ENCODE data around the gene MAPT. TPM values are rescaled to one million over a fixed set of nuclear protein-coding genes. Genes with fewer than 3 reads are reported as not detected.
"Not testable (repeated sequence)": the region's sequence is repeated elsewhere in the genome, so short reads cannot be mapped to it uniquely, and the experiment has no call there.

Gene MAPT
- total RNA-seq, 1 donor from 2014 or later = 2.4 TPM

DNA sequence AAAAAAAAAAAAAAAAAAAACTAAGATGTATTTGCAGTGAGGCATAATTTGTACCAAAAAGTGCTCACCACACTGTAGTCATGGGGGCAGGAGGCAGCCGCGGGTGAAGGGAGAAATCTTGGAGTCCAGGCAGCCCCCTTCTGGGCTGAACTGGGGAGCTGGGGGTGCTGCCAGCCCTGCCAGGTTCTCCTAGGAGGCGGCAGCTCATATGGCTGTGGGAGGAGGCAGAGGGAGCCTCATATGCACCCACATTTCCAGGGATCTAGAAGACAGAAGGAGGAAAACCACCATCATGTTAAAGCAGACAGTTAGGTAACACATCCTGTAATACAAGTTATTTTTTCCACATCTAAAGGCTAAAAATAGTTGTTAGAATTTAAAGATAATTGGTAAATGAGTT is 16.3 kb downstream of the MAPT start:
- H3K4me3 ChIP-seq = no peak overlapping the region
- H3K27ac ChIP-seq = no peak overlapping the region
- H3K36me3 Mint-ChIP-seq = peaks cover 3% of the 10 kb centered on the region
- no peak overlapping the region for H3K27ac Mint-ChIP-seq
- peaks cover 9% of the 10 kb centered on the region for H3K9me3 Mint-ChIP-seq
- DNase-seq (ENCODE audit: low spot score) = no peak
- no peak overlapping the region for H3K4me3 Mint-ChIP-seq
- H3K9ac ChIP-seq = no peak overlapping the region
- no peaks in the 10 kb centered on the region for H3K36me3 ChIP-seq
- no peak overlapping the region for H3K4me2 ChIP-seq
- no peaks in the 10 kb centered on the region for H3K9me3 ChIP-seq (ENCODE audit: low read depth)
- H4K20me1 ChIP-seq (ENCODE audit: low read depth) = peaks cover 11% of the 10 kb centered on the region
- H3F3A ChIP-seq (ENCODE audit: low read depth) = peaks cover under 1% of the 10 kb centered on the region
- peaks cover 23% of the 10 kb centered on the region for H3K27me3 ChIP-seq
- H3K4me1 Mint-ChIP-seq = peaks cover 28% of the 10 kb centered on the region
- TF ChIP-seq, protein P1, sequence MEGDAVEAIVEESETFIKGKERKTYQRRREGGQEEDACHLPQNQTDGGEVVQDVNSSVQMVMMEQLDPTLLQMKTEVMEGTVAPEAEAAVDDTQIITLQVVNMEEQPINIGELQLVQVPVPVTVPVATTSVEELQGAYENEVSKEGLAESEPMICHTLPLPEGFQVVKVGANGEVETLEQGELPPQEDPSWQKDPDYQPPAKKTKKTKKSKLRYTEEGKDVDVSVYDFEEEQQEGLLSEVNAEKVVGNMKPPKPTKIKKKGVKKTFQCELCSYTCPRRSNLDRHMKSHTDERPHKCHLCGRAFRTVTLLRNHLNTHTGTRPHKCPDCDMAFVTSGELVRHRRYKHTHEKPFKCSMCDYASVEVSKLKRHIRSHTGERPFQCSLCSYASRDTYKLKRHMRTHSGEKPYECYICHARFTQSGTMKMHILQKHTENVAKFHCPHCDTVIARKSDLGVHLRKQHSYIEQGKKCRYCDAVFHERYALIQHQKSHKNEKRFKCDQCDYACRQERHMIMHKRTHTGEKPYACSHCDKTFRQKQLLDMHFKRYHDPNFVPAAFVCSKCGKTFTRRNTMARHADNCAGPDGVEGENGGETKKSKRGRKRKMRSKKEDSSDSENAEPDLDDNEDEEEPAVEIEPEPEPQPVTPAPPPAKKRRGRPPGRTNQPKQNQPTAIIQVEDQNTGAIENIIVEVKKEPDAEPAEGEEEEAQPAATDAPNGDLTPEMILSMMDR (IDR thresholded peaks at IDR 0.05) = no peak
- TF ChIP-seq EZH2phosphoT487 (IDR thresholded peaks at IDR 0.05) (no peak), EZH2 (IDR thresholded peaks at IDR 0.05) (no peak)
- peaks cover 11% of the 10 kb centered on the region for H3K4me1 ChIP-seq
- H2AFZ ChIP-seq (replicated peaks) = no peak overlapping the region
- peaks cover 5% of the 10 kb centered on the region for H3K27me3 Mint-ChIP-seq (ENCODE audit: insufficient read depth, low read depth)
- no peaks in the 10 kb centered on the region for H3K79me2 ChIP-seq (ENCODE audit: low read depth)

- H3K36me3 Mint-ChIP-seq = peaks cover 3% of the 10 kb centered on the region
- H3K27me3 ChIP-seq = peaks cover 7% of the 10 kb centered on the region
- H3K27me3 Mint-ChIP-seq (ENCODE audit: insufficient read depth, low read depth) = peaks cover 3% of the 10 kb centered on the region
- no peak overlapping the region for H3K4me3 ChIP-seq
- no peaks in the 10 kb centered on the region for H3K9me3 ChIP-seq (ENCODE audit: low read depth)
- no peaks in the 10 kb centered on the region for H3K36me3 ChIP-seq
- peaks cover 9% of the 10 kb centered on the region for H3K9me3 Mint-ChIP-seq
- TF ChIP-seq EZH2 (IDR thresholded peaks at IDR 0.05) (no peak), EZH2phosphoT487 (IDR thresholded peaks at IDR 0.05) (no peak)
- TF ChIP-seq, protein P1 (IDR thresholded peaks at IDR 0.05) = no peak
- no peak overlapping the region for H3K27ac Mint-ChIP-seq
- DNase-seq (ENCODE audit: low spot score) = no peak
- H3K4me2 ChIP-seq = no peak overlapping the region
- H3F3A ChIP-seq (ENCODE audit: low read depth) = no peaks in the 10 kb centered on the region
- H3K79me2 ChIP-seq (ENCODE audit: low read depth) = no peaks in the 10 kb centered on the region
- H2AFZ ChIP-seq (replicated peaks) = no peak overlapping the region
- peaks cover 6% of the 10 kb centered on the region for H4K20me1 ChIP-seq (ENCODE audit: low read depth)
- peaks cover 11% of the 10 kb centered on the region for H3K4me1 ChIP-seq
- no peak overlapping the region for H3K27ac ChIP-seq
- H3K9ac ChIP-seq = no peak overlapping the region
- H3K4me3 Mint-ChIP-seq = no peak overlapping the region
- H3K4me1 Mint-ChIP-seq = peaks cover 21% of the 10 kb centered on the region
Observed at GRCh38 chr17:45912319-45912718, 18.0 kb downstream of the MAPT start.

DNA sequence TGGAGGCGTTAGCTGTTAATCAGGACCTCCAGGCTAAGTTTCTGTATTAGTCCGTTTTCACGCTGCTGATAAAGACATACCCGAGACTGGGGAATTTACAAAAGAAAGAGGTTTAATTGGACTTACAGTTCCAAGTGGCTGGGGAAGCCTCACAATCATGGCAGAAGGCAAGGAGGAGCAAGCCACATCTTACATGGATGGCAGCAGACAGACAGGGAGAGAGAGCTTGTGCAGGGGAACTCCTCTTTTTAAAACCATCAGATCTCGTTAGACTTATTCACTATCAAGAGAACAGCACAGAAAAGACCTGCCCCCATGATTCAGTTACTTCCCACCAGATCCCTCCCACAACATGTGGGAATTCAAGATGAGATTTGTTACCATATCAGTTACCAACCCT is 18.7 kb downstream of the MAPT start:
- H3K4me1 ChIP-seq; H3K36me3 Mint-ChIP-seq; H2AFZ ChIP-seq (replicated peaks); H3K4me3 Mint-ChIP-seq; H3K4me2 ChIP-seq; H3K27me3 ChIP-seq; H3K9me3 Mint-ChIP-seq; H3K9ac ChIP-seq; H3K36me3 ChIP-seq; H3K27ac Mint-ChIP-seq; H3F3A ChIP-seq (ENCODE audit: low read depth); H3K27me3 Mint-ChIP-seq (ENCODE audit: insufficient read depth, low read depth); H3K4me3 ChIP-seq; H3K79me2 ChIP-seq (ENCODE audit: low read depth); H3K27ac ChIP-seq; H3K9me3 ChIP-seq (ENCODE audit: low read depth); DNase-seq (ENCODE audit: low spot score); H4K20me1 ChIP-seq (ENCODE audit: low read depth): not testable (repeated sequence)
- H3K4me1 Mint-ChIP-seq = peaks cover 15% of the 10 kb centered on the region

DNA sequence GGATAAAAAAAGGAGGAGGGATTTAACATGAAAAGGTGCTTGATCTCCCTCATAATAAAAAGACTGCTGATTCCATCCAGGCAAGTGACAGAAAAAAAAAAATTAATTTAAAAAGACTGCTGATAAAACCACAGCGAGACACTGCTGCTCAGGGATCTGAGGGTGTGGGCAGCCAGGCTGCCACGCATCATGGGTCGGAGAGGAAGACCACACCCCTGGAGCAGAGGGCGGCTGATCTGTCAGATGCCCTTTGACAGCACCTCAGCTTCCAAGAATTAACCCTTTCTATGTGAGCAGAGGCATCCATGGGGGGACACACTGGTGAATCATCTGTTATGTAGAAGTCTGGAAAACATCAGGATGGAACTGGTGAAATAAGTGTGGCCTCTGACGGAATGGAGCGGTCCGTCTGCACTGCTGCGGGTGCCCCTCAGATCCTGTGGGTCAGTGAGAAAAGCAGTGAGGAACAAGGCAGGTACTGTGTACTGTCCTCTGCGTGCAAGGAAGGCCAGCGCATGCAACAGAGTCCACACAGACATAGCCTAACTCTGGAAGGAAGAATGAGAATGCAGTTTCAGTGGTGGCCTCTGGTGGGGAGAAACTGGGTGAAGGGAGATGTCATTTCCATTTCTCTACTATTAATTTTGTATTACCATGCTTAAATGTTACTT is 19.8 kb downstream of the MAPT start:
- peaks cover 3% of the 10 kb centered on the region for H3K36me3 Mint-ChIP-seq
- H3K9me3 Mint-ChIP-seq = peaks cover 9% of the 10 kb centered on the region
- Histone ChIP-seq H3K4me1 (no peaks in the 10 kb centered on the region), H3K4me3 (no peak overlapping the region), H4K20me1 (ENCODE audit: low read depth) (no peaks in the 10 kb centered on the region), H3F3A (ENCODE audit: low read depth) (no peaks in the 10 kb centered on the region), H3K79me2 (ENCODE audit: low read depth) (no peaks in the 10 kb centered on the region), H3K36me3 (no peaks in the 10 kb centered on the region), H3K9me3 (ENCODE audit: low read depth) (no peaks in the 10 kb centered on the region), H3K27me3 (no peaks in the 10 kb centered on the region), H3K9ac (no peak overlapping the region), H3K4me2 (no peak overlapping the region), H3K27ac (no peak overlapping the region), H2AFZ (replicated peaks) (no peak overlapping the region)
- H3K4me1 Mint-ChIP-seq = peaks cover 7% of the 10 kb centered on the region
- no peak for TF ChIP-seq EZH2phosphoT487 (IDR thresholded peaks at IDR 0.05)
- no peak for TF ChIP-seq EZH2 (IDR thresholded peaks at IDR 0.05)
- TF ChIP-seq, protein P1 (IDR thresholded peaks at IDR 0.05) = no peak
- peak overlapping the region; percentile 59 for H3K4me3 Mint-ChIP-seq
- peaks cover 6% of the 10 kb centered on the region for H3K27me3 Mint-ChIP-seq (ENCODE audit: insufficient read depth, low read depth)
- DNase-seq (ENCODE audit: low spot score) = no peak
- H3K27ac Mint-ChIP-seq = peak overlapping the region; percentile 58
